HG03097 (cell line): ENCODE measurements around the gene TGFB3.

Experiments used
- ATAC-seq: cut with Tn5 transposase; IDR thresholded peaks from one replicate; pipeline ENCODE4 v1.9.1; 2021; ENCODE audit not compliant: unreplicated experiment, low FRiP score

Gene TGFB3

DNA sequence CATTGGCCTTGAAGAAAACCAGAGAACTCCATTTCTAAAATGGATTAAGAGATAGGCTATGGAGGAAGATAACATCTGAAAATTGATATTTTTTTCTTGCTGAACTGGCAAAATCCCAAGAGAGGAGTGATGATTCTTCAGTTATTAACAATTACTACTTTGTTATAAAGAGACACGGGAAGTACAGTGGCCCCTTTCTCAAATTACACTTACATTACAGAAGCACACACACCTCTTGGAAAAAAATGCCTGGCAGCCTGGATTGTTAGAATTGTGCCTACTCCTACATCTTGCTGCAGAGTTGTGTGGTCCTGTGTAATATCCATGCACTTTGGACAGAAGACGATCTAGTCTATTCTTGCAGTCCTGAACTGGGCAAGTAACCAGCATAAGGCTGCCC is 71.7 kb downstream of the TGFB3 start:
- ATAC-seq = no peak

GRCh38 chr14:75909630-75910029 is 72.2 kb downstream of the TGFB3 start:
- no peak for ATAC-seq
